Right kidney (tissue), 9 donors: ENCODE results near the gene RAVER2.
"Not testable (repeated sequence)": the region's sequence is repeated elsewhere in the genome, so short reads cannot be mapped to it uniquely, and the experiment has no call there.

ENCODE experiments used
- DNase-seq: peaks from one replicate; pipeline ENCODE4 v3.0.0-alpha.2; 2016
- long read RNA-seq, 8 donors: transcript quantifications; one replicate each; lab custom pipeline, GENCODE V29; 2026

Gene RAVER2
- long read RNA-seq, donor 1, full-length matches to known transcripts, result 3 of 3 reads
- long read RNA-seq, donor 1, partial matches to known transcripts, result 0 of 3 reads
- long read RNA-seq, donor 1, other reads (novel, unspliced or antisense), result 0 of 3 reads
- long read RNA-seq, donor 2, full-length matches to known transcripts, result 2 of 2 reads
- long read RNA-seq, donor 2, partial matches to known transcripts, result 0 of 2 reads
- long read RNA-seq, donor 2, other reads (novel, unspliced or antisense), result 0 of 2 reads
- long read RNA-seq, donor 3, result 0 reads
- long read RNA-seq, donor 4, full-length matches to known transcripts, result 3 of 3 reads
- long read RNA-seq, donor 4, partial matches to known transcripts, result 0 of 3 reads
- long read RNA-seq, donor 4, other reads (novel, unspliced or antisense), result 0 of 3 reads
- long read RNA-seq, donor 5, full-length matches to known transcripts, result 2 of 2 reads
- long read RNA-seq, donor 5, partial matches to known transcripts, result 0 of 2 reads
- long read RNA-seq, donor 5, other reads (novel, unspliced or antisense), result 0 of 2 reads
- long read RNA-seq, donor 6, full-length matches to known transcripts, result 1 of 29 reads
- long read RNA-seq, donor 6, partial matches to known transcripts, result 28 of 29 reads
- long read RNA-seq, donor 6, other reads (novel, unspliced or antisense), result 0 of 29 reads
- long read RNA-seq, donor 7, full-length matches to known transcripts, result 2 of 2 reads
- long read RNA-seq, donor 7, partial matches to known transcripts, result 0 of 2 reads
- long read RNA-seq, donor 7, other reads (novel, unspliced or antisense), result 0 of 2 reads
- long read RNA-seq, donor 8, full-length matches to known transcripts, result 3 of 3 reads
- long read RNA-seq, donor 8, partial matches to known transcripts, result 0 of 3 reads
- long read RNA-seq, donor 8, other reads (novel, unspliced or antisense), result 0 of 3 reads

- peak; percentile 81 for DNase-seq
Measured at GRCh38 chr1:64744492-64745180, at the start of gene RAVER2. Gene RAVER2 (plus strand): TSS chr1:64745075. CDS start chr1:64745173, 98 bp downstream.

DNA sequence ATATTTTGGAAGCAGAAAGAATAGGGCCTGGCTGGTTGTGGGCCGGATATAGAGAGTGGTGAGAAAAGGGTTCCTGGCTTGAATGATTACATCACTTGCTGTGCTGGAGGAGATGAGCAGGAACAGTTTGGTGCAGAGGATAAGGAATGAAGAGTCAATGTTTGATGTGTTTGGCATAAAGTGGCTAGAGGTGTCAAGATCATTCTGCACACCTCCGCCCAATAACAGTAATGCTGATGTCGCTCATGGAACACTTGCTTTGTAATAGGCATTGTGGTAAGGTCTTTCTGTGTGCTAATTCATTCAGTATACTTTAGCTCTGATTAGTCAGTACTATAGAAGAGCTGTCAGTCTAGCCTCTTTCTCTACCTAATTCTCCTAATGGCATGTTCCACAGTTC lies 48.0 kb upstream of the RAVER2 start:
- no peak for DNase-seq

- DNase-seq, result peak; percentile 2
Measured at GRCh38 chr1:64699327-64699726, 45.5 kb upstream of the RAVER2 start.

- no peak for DNase-seq
Measured at GRCh38 chr1:64701071-64701470, 43.8 kb upstream of the RAVER2 start.

DNA sequence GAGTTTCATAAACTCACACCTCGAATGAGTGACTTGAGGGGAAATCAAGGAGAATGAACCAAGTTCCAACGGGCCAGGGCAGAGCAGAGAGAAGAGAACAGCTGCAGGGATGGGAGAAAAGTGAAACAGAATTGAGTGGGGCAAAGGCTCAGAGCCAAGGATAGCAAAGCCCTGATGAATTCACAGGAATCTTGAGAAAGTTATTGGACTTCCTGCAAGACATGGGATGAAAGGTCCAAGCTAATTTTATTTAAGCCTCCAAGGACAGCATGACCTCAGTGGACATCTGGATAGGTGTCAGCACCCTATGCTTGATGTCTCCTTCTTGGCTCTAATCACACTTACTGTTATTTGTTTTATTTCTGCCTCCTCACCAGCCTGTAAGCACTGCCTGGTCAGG lies 43.0 kb upstream of the RAVER2 start:
- no peak for DNase-seq

DNA sequence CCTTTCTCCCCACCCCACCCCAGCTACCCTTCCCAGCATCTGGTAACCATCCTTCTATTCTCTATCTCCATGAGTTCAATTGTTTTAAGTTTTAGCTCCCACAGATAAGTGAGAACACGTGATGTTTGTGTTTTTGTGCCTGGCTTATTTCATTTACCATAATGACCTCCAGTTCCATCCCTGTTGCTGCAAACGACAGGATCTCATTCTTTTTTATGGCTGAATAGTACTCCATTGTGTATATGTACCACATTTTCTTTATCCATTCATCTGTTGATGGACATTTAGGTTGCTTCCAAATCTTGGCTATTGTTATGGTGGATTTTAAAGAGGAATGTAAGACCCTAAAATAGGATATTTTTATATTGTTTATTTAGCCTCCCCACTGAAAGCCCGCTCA lies 42.2 kb upstream of the RAVER2 start:
- not testable (repeated sequence) for DNase-seq

DNA sequence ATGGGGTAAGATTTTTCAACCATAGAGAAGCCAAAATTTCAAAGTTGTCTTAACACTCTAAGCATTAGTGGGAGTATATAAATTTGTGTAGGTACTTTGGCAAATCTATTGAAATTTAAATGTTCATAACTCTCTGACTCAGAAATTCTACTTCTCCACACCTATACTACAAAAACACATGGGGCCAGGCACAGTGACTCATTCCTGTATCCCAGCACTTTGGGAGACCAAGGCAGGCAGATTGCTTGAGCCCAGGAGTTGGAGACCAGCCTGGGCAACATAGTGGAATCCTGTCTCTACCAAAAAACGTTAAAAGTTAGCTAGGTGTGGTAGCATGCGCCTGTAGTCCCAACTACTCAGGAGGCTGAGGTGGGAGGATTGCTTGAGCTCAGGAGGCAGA lies 41.3 kb upstream of the RAVER2 start:
- no peak for DNase-seq

GRCh38 chr1:64705591-64705990 lies 39.3 kb upstream of the RAVER2 start:
- DNase-seq, result no peak

GRCh38 chr1:64711266-64711665 lies 33.6 kb upstream of the RAVER2 start:
- no peak for DNase-seq

- DNase-seq, result no peak
Measured at GRCh38 chr1:64712049-64712448, 32.8 kb upstream of the RAVER2 start.

DNA sequence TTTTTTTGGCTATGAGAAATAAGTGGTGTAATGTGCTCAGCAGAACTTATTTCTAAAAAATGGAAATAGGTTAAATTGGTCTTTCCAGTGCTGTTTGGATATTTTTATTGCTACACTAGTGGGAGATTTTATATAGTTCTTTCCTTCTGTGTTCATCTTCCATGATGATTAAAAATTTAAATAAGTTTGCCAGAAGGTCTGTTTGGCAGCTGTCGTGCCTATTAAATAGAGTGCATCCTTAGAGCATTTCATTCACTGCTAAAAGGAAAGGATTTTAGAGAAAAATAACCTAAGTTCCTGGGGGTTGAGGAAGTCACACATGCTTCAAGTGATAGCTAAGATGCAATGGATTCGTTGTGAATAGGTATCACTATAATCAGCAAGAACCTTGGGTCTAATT lies 29.7 kb upstream of the RAVER2 start:
- DNase-seq, result no peak

DNA sequence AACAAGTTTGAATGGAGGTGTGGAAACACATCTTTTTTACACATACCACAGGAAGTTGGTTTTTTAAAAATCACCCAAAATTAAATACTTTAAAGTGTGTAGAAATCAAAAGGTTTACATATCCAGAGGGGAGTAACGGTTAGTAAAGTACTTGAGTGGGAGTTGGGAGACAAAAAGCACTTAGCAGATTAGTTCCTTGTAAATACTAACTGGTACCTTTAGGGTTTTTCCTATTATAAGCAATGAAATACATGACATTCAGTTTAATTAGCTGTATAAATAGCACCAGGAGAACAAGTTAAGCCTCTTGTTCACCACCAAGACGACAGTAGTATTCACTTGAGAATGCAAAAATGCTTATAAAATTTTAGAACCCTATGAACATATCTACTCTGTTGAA lies 23.7 kb upstream of the RAVER2 start:
- no peak for DNase-seq

GRCh38 chr1:64721576-64722145 lies 23.2 kb upstream of the RAVER2 start:
- DNase-seq, result no peak

DNA sequence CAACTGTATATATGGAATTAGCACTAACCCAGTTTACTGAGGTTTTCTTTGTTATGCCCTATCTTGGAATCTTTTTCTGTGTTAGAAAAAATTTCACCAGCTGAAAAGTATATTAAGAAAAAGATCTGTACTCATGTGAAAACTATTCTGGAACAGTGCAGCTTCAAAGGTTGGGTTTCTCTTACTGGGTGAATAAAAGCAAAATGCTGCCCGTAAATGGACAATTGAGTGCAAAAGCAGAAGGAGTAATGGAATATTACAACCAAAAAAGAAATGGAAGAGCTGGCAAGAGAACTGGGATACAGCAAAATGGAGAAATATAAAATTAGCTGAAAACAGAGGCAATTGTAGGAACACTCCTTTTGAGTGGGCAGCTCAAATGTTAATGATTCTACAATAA lies 17.0 kb upstream of the RAVER2 start:
- DNase-seq, result no peak

DNA sequence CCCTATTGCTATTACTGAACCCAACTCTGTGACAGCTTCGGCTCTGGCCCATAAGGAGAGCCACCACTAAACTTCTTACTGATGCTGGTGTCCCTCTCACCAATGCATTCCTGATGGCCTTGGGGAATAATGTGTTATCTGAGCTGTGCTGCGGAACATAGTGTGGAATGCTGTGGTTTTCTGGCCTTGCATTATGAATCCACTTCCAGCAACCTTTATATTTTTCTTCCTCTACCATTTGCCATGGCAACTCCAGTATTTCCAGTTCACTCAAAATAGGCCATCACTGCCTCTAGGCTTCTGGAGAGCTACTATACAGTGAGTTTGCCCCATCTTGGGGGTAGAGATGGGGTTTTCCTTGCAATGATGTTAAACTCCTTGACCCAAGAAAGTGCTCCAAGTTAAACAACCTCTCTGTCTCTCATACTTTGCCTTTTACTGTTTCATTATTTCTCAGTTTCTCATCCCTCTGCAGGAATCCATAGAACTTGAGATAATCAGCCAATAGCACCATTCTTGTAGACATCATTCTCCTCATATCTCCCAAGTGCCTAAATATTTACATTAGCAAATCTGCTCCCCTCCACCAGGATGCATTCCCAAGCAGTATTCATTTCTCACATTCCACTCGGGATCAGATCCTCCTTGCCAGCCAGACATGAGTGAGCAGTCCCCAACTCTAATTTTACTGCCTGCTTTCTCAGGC lies 11.1 kb upstream of the RAVER2 start:
- no peak for DNase-seq

DNA sequence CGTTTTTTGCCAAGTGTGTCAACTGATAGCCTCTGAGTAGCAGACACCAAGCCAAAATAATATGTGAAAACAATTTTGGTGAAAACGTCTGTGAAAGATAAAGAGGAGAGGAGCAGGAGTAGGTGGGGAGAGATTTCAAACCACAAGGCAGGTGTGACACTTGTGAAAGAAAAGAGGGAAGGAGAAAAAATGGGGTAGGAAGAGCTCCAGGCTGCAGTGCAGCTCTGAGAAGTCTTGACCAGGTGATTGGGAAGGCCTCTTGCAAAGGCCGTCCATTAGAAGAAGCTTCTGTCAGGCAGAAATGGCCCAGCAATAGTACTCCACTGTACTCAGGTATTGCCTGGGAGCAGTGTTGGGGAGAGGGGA lies 10.6 kb upstream of the RAVER2 start:
- DNase-seq, result no peak

DNA sequence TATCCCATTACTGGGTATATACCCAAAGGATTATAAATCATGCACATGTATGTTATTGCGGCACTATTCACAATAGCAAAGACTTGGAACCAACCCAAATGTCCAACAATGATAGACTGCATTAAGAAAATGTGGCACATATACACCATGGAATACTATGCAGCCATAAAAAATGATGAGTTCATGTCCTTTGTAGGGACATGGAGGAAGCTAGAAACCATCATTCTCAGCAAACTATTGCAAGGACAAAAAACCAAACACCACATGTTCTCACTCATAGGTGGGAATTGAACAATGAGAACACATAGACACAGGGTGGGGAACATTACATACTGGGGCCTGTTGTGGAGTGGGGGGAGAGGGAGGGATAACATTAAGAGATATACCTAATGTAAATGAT lies 4.2 kb upstream of the RAVER2 start:
- not testable (repeated sequence) for DNase-seq

DNA sequence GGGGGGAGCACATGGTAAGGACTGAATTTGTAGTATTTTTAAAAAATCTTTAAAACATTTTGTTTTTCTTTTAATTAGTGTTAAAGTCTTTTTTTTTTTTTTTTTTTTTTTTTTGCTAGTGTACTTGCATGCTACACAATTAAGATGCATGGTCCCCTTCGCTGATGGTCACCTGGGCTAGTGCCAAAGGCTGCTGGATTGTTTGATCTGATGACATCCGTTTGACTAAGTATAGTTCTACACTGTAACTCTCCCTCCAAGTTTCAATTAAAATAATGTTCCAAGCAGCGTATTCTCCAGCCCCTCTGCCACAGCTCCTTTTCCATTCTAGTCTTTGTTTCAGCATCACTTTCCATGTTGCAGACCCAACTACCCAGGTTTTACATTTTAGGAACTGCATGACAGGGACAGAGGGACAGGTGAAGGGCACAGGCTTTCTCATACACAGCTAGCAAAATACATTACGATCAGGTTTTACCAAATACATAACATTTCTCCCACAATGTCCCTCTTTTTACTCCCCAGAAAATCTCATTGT lies 852 bp upstream of the RAVER2 start:
- no peak for DNase-seq

DNA sequence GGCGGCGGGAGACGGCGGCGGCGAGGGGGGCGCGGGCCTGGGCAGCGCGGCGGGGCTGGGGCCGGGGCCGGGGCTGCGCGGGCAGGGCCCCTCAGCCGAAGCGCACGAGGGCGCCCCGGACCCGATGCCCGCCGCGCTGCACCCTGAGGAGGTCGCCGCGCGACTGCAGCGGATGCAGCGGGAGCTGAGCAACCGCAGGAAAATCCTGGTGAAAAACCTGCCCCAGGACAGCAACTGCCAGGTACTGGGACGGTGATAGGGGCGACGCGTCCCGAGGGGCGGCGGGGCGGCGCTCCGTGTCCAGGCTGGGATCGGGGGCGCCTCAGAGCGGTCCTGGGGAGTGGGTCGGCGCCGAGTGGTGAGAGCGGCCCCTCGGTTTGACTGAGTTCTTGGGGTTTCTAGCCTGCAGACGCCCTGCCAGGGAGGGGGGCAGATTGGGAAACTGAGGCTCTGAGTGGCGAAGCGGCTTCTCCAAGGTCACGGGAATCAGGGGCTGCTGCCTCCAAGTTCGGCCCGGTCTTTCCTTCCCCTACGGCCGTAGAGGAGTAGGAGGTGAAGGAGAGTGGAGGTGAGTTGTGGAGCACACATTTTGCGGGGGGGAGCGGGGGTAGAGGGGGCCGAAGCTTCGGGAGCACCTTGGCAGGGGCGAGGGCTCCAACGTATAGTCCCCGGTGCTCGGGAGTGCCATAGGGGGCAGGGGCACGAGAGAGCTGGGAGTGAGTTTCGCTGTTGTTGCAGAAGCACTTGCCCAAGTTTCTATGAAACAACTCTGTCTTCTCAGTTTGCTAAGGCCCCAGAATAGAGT lies 508 bp downstream of the RAVER2 start:
- peak; percentile 85 for DNase-seq
